ENCODE results near the gene NTF4. TPM values are rescaled to one million over a fixed set of nuclear protein-coding genes. Genes with fewer than 3 reads are reported as not detected.

Gene NTF4
- polyA plus RNA-seq, 1 of the 3 experiments (the other 2 are of a cell fraction) = 0.66 TPM

DNA sequence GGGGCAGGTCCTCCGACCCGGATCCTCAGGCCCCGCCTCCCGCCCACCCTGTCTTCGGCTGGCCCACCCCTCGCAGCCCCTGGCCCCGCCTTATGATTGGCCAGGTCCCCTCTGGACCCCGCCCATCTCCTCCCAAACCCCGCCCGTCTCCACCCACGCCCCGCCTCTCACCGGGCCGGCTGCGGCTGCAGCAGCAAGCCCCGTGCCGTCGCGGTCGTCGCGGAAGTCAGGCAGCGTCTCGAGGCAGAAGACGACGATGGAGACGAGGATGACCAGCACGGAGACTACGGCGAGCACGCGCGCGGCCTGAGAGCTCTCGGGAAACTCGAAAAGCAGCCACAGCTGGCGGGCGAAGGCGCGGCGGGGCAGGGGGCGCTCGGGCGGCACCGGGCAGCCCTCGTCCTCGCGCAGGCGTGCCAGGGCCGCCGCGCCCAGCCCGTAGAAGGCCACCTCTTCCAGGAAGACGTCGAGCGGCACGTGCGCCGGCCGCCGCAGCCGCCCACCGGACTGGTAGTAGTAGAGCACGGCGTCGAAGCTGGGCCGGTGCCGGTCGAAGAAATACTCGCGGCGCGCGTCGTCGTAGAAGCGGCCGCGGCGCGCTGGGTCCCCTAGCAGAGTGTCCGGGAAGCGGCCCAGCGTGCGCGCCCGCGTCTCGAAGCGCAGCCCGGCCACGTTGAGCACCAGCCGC lies 7.4 kb upstream of the NTF4 start:
- H3K27ac ChIP-seq (ENCODE audit: low read depth in 2 of 2, low read length in 1 of 2) = no peak overlapping the region
- H3K4me2 ChIP-seq = no peak overlapping the region
- peak overlapping the region in 1 of 2 experiments; percentile 4; a peak in 1 of 4 replicates for H3K4me3 ChIP-seq (ENCODE audit: low read depth in 2 of 2, low read length in 1 of 2)
- H2AFZ ChIP-seq (ENCODE audit: low read depth) = no peak overlapping the region; the same call in 1 of the 2 replicates
- ChIA-PET POLR2A (no interaction called here), CTCF (interaction anchor here (1.0 to 1.9 kb wide), 6 partner anchors 13 to 153 kb away, joined by 3 to 6 read pairs (median 4); partner anchors contain the start of genes GYS1 and RUVBL2)
- no peaks in the 10 kb centered on the region for H4K20me1 ChIP-seq (ENCODE audit: insufficient read depth)
- H3K36me3 ChIP-seq (replicated peaks in 1 of 2; ENCODE audit: control insufficient read depth in 1 of 2, insufficient read depth in 2 of 2, low read length in 1 of 2) = no peaks in the 10 kb centered on the region
- H3K9ac ChIP-seq = no peak overlapping the region
- H3F3A ChIP-seq (replicated peaks; ENCODE audit: insufficient read depth) = peaks cover 13% of the 10 kb centered on the region
- no peaks in the 10 kb centered on the region for H3K9me3 ChIP-seq
- peak; percentile 84 for DNase-seq
- TF ChIP-seq NRF1 (IDR thresholded peaks at IDR 0.05; ENCODE audit: low read depth, low read length) = peak; percentile 14; the same call in 1 of the 2 replicates
- TF ChIP-seq, protein P1, sequence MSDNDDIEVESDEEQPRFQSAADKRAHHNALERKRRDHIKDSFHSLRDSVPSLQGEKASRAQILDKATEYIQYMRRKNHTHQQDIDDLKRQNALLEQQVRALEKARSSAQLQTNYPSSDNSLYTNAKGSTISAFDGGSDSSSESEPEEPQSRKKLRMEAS (IDR thresholded peaks at IDR 0.05; ENCODE audit: low read depth) = 0 out of 2 replicates have a peak, but pooled peaks have one; percentile 17
- no peak for TF ChIP-seq SIN3A (IDR thresholded peaks at IDR 0.05; ENCODE audit: borderline replicate concordance, low read depth, low read length)
- WGBS (ENCODE audit: low lambda C conversion rate) = 39% methylated on average over 44 of the region's 93 CpGs
- H3K9me2 ChIP-seq = no peaks in the 10 kb centered on the region
- peaks cover 8% of the 10 kb centered on the region; the same call in 1 of the 2 replicates for H3K27me3 ChIP-seq (ENCODE audit: insufficient read depth)
- no peaks in the 10 kb centered on the region for H3K79me2 ChIP-seq (ENCODE audit: insufficient read depth)
- no peaks in the 10 kb centered on the region; a peak in 1 of 4 replicates for H3K4me1 ChIP-seq (ENCODE audit: control insufficient read depth in 1 of 2, insufficient read depth in 2 of 2, low read depth in 1 of 2, low read length in 1 of 2)

DNA sequence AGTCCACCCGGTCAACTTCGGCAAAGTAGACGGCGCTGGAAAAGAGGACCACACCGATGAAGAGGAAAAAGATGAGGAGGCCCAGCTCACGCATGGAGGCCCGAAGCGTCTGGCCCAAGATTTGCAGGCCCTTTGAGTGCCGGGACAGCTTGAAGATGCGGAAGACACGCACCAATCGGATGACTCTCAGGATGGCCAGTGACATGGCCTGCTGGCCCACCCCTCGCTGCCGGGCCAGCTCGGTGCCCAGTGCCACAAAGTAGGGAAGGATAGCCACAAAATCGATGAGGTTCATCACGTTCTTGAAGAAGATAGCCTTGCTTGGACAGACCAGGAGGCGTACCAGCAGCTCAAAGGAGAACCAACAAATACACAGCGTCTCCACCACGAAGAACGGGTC lies 5.8 kb upstream of the NTF4 start:
- TF ChIP-seq MEF2A (IDR thresholded peaks at IDR 0.05; ENCODE audit: borderline replicate concordance, low read depth) = no peak
- TF ChIP-seq, protein P2, sequence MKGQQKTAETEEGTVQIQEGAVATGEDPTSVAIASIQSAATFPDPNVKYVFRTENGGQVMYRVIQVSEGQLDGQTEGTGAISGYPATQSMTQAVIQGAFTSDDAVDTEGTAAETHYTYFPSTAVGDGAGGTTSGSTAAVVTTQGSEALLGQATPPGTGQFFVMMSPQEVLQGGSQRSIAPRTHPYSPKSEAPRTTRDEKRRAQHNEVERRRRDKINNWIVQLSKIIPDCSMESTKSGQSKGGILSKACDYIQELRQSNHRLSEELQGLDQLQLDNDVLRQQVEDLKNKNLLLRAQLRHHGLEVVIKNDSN (IDR thresholded peaks at IDR 0.05; ENCODE audit: borderline replicate concordance, low read depth) = no peak
- TF ChIP-seq GATA2 (CRISPR knock-in tag; IDR thresholded peaks at IDR 0.05) = no peak
- no peak for TF ChIP-seq IRF3 (IDR thresholded peaks at IDR 0.05; ENCODE audit: low read depth, low read length)
- TF ChIP-seq MXI1 (IDR thresholded peaks at IDR 0.05; ENCODE audit: low read depth, low read length) = no peak
- no peak for TF ChIP-seq GABPA (IDR thresholded peaks at IDR 0.05; ENCODE audit: low read depth)
- no peak for TF ChIP-seq PBX3 (IDR thresholded peaks at IDR 0.05)
- TF ChIP-seq FOXM1 (IDR thresholded peaks at IDR 0.05; ENCODE audit: low read depth) = no peak
- Histone ChIP-seq H3K27ac (ENCODE audit: low read depth in 2 of 2, low read length in 1 of 2) (no peak overlapping the region), H3K9me2 (no peaks in the 10 kb centered on the region), H3K9me3 (no peaks in the 10 kb centered on the region), H4K20me1 (ENCODE audit: insufficient read depth) (no peaks in the 10 kb centered on the region), H3K4me2 (no peak overlapping the region), H3K36me3 (replicated peaks in 1 of 2; ENCODE audit: control insufficient read depth in 1 of 2, insufficient read depth in 2 of 2, low read length in 1 of 2) (no peaks in the 10 kb centered on the region), H3F3A (replicated peaks; ENCODE audit: insufficient read depth) (peaks cover 14% of the 10 kb centered on the region), H3K27me3 (ENCODE audit: insufficient read depth) (peaks cover 8% of the 10 kb centered on the region; the same call in 1 of the 2 replicates), H3K4me3 (ENCODE audit: low read depth in 2 of 2, low read length in 1 of 2) (no peak overlapping the region), H3K4me1 (ENCODE audit: control insufficient read depth in 1 of 2, insufficient read depth in 2 of 2, low read depth in 1 of 2, low read length in 1 of 2) (no peaks in the 10 kb centered on the region; a peak in 1 of 4 replicates), H3K9ac (no peak overlapping the region), H3K79me2 (ENCODE audit: insufficient read depth) (no peaks in the 10 kb centered on the region), H2AFZ (ENCODE audit: low read depth) (no peak overlapping the region)
- POLR2A ChIA-PET = no interaction called here
- DNase-seq = no peak
- CTCF ChIA-PET = interaction anchor here (1.1 to 2.6 kb wide), 5 partner anchors 10 to 155 kb away, joined by 5 to 14 read pairs (median 6); no protein-coding TSS in a partner anchor
- 87% methylated on average over 21 of the region's 21 CpGs for WGBS (ENCODE audit: low lambda C conversion rate)

All from SK-N-SH (cell line).